OCI-LY7 (cell line): Measurements from ENCODE around the gene GRIA4.

Experiments used
- EZH2phosphoT487 ChIP-seq: fragments of 200-600 bp; sonication (generic); IDR thresholded peaks from 2 replicates; pipeline ENCODE4 v1.6.1; 2018; ENCODE audit warnings: low read depth, borderline replicate concordance, mild to moderate bottlenecking, mixed run types, antibody characterized with exemption, low read length, moderate library complexity, mixed read lengths
- TF ChIP-seq, protein P1 (sequence below): fragments of 200-600 bp; sonication (generic); conservative IDR thresholded peaks from 2 replicates; pipeline ENCODE4 v1.5.1; 2014; ENCODE audit warnings: mild to moderate bottlenecking, antibody characterized with exemption, low read length, moderate library complexity, mixed read lengths

DNA sequence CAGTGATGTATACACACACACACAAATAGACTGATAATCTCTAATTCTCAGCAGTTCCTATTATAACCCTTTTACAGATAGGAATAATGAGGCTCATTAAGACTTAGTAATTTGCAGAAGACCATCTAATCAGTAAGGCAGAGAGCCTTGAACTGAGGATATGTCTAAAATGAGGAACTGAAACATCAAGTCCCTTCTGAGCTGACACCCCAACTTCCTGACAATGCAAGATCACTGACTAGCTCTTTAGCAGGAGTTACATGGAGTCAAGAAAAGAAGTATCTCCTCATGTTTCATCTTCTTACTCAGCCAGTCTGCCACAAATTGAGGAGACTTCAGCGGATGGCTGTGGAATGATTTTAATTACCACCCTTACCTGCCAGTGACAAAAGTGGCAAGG lies 219.2 kb downstream of the GRIA4 start:
- TF ChIP-seq, protein P1, sequence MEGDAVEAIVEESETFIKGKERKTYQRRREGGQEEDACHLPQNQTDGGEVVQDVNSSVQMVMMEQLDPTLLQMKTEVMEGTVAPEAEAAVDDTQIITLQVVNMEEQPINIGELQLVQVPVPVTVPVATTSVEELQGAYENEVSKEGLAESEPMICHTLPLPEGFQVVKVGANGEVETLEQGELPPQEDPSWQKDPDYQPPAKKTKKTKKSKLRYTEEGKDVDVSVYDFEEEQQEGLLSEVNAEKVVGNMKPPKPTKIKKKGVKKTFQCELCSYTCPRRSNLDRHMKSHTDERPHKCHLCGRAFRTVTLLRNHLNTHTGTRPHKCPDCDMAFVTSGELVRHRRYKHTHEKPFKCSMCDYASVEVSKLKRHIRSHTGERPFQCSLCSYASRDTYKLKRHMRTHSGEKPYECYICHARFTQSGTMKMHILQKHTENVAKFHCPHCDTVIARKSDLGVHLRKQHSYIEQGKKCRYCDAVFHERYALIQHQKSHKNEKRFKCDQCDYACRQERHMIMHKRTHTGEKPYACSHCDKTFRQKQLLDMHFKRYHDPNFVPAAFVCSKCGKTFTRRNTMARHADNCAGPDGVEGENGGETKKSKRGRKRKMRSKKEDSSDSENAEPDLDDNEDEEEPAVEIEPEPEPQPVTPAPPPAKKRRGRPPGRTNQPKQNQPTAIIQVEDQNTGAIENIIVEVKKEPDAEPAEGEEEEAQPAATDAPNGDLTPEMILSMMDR, result no peak
- no peak for TF ChIP-seq EZH2phosphoT487
